Inferior parietal cortex (tissue), 1 donor: ENCODE measurements around the gene LIMK1.

Experiments
- DNase-seq: peaks from one replicate; pipeline ENCODE4 v3.0.0-alpha.2; 2016; ENCODE audit errors: extremely low spot score

Gene LIMK1

DNA sequence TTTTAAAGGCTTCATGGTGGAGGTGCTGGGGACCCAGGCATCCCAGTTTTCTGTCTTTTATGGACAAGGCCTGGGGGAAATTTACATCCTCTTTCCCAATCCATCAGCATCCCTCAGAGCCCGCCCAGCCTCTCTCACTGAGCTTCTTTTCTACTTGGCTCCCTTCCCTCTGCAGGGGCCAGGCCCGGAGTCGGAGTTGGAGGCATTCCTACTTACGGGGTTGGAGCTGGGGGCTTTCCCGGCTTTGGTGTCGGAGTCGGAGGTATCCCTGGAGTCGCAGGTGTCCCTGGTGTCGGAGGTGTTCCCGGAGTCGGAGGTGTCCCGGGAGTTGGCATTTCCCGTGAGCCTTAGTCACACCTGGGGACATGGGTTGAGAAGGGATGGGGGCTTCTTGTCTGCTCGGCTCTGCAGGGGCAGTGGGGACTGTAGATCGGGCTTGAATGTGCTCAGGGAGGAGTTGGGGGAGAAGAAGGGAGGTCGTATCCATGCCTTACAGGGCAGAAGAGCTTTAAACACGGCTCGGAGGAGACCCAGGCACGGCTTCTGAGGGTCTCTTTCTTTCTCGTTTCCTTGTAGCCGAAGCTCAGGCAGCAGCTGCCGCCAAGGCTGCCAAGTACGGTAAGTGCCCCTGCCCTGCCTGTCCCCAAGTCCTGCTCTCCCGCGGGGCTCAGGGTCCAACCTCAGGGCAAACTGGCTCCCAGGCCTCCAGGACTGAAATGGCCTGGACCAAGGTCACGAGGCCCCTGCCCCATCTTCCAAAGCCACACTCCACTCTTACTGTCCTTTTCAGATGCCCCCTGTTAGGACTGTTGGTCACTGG is 27.3 kb upstream of the LIMK1 start:
- no peak for DNase-seq

DNA sequence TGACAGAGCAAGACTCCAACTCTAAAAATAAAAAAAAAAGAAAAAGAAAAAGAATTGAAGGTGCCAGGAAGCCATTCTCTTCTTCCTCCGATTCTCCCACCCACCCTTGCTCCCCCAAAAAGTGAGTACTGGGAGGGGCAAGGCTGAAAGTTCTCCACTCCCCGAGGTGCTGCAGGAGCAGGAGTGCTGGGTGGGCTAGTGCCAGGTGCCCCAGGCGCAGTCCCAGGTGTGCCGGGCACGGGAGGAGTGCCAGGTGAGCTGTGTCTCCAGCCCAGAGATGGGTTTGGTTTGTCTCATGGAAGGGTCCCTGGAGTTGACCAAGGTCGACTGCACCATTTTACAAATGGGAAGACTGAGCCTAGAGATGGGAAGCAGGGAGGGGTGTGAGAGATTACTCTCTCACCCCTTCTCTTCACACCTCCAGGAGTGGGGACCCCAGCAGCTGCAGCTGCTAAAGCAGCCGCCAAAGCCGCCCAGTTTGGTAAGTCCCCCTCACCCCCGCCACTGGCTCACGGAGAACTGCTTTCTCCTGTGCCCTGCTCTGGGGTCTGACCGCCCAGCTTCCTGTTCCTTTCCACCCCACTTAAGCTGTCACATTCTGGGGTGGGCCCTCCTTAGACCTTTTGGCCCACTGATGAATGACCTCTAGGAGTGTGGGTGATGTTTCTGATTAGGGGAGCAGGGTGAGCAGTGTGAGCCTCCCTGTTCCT is 26.2 kb upstream of the LIMK1 start:
- DNase-seq, result no peak

DNA sequence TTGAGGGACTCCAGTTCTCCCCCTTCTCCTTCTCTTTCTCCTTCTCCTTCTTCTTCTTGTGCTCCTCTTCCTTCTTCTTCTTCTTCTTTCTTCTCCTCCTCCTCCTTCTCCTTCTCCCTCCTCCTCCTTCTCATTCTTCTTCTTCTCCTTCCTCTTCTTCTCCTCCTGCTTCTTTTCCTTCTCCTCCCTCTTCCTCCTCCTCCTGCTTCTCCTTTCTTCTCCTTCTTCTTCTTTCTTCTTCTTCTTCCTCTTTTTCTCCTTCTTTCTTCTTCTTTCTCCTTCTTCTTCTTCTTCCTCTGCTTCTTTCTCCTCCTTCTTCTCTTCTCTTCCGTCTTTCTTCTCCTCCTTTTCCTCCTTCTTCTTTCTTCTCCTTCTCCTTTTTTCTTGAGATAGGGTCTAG is 25.6 kb upstream of the LIMK1 start:
- no peak for DNase-seq

DNA sequence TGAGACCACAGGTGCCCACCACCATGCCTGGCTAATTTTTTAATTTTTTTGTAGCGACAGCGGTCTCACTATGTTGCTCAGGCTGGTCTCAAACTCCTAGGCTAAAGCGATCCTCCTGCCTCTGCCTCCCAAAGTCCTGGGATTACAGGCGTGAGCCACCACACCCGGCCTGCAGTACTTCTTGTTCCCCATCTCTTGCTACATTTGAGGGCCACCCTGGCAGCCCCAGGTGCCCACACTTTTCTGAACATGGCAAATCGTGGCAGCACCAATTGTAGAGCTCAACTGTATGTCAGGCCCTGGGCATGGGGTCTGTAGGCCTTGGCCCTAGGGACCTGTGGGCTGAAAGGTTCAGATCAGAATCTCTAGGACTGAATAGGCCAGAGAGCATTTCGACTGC is 25.1 kb upstream of the LIMK1 start:
- DNase-seq, result no peak

DNA sequence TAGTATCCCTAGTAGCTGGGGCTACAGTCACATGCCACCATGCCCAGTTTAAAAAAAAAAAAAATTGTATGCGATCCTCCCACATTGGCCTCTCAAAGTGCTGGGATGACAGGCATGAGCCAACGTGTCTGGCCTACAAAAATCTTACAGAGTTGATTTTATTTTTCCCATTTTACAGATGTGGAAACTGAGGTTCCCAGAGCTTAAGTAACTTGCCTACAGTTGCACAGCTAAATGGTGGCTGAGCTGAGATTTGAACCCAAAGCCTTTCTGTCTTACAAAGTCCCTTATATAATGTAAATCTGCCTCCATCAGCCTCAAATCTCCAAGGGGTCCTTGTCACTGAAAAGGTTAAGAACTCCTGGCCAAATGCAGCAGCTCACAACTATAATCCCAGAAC is 24.6 kb upstream of the LIMK1 start:
- DNase-seq, result no peak

DNA sequence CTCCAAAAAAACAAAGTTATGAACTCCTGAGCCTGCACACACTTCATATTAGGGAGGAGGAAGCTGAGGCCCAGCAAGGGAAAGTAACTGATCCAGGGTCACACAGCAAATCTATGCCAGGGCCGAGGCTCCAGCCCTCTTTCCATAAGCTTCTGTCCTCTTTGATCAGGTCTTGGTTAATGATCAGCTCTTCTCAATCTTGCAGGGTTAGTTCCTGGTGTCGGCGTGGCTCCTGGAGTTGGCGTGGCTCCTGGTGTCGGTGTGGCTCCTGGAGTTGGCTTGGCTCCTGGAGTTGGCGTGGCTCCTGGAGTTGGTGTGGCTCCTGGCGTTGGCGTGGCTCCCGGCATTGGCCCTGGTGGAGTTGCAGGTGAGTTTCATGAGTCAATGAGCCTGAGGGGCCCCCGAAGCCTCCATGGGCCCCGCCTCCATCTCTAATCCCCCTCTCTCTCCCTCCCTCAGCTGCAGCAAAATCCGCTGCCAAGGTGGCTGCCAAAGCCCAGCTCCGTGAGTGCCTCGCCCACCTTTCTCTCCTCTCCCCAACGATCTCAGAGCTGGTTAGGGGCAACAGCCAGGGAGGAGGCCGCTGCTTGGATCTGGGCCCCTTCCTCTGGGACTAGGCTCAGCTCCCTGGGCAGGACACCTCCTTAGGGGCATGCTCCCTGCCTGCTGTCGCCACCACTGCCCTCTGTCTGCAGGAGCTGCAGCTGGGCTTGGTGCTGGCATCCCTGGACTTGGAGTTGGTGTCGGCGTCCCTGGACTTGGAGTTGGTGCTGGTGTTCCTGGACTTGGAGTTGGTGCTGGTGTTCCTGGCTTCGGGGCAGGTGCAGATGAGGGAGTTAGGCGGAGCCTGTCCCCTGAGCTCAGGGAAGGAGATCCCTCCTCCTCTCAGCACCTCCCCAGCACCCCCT is 23.7 kb upstream of the LIMK1 start:
- no peak for DNase-seq

DNA sequence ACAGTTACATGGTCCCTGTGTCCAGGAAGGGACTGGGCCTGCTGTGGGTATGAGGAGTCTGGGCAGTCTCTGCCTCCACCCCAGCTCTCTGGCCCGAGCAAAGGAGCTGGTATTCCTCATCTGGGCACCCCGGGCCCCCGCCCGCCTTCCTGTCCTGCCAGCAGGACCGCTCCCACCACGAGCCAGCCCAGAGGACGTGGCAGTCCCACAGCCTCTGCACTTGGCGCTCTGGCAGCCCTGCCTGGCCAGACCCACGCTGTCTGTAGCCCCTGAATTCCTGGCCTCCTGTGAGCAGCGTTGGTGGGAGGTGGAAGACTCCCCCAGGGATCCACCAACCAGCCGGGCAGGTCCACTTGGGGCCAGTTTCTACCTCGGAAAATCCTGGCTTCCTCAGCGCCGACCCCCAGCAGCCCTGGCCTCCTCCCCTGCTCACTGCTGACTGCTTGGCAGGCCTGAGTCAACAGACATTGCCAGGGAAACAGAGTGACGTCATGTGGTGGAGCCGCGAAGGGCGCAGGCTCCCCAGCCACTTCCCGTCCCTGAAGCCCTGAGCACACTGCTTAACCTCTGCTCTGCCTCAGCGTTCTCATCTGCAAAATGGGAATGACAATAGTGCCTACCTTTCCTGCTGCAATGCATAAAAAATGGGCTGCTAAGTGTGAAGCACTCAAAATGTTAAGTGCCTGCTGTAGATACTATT is 21.6 kb upstream of the LIMK1 start:
- DNase-seq, result peak; percentile 75

DNA sequence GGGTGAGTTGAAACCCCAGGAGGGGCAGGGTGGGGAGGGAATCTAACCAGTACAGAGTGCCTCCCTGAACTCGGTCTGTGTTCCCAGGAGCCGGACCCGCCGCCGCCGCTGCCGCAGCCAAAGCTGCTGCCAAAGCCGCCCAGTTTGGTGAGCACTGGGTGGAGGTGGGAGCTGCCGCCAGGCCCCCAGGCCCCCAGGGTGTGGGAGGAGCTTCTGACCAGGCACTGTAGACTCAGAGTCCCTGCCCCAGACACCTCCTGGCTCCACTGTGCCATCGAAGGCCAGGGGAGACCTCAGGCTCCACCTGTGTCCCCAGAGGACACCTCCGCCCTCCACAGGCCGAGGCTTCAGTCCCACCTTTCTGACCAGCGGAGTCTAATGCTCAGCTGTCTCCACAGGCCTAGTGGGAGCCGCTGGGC is 20.4 kb upstream of the LIMK1 start:
- no peak for DNase-seq

DNA sequence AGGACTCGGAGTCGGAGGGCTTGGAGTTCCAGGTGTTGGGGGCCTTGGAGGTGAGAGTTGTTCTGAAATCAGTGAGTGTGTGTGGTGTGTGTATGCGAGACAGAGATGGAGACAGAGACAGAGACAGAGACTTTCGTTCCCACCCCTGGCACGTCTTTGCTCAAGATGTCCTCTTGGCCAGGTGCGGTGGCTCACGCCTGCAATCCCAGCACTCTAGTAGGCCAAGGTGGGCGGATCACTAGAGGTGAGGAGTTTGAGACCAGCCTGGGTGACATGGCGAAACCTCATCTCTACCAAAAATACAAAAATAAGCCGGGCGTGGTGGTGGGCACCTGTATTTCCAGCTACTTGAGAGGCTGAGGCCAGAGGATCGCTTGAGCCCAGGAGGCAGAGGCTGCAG is 20.0 kb upstream of the LIMK1 start:
- no peak for DNase-seq

DNA sequence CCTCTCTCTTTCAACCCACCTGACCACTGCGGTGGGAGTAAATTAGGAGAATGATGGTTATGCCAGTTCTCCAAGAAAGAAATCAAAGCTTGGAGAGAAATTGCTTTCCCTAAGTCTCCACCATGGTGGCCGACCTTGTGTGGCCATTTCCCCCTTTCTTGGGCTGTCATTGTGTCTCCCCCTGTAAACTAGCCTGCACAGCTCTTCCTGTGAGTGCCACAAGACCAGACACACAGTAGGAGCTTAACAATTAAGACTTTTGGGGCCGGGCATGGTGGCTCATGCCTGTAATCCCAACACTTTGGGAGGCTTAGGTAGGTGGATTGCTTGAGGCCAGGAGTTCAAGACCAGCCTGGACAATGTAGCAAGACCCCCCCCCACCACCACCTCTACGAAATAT is 18.9 kb upstream of the LIMK1 start:
- no peak for DNase-seq

DNA sequence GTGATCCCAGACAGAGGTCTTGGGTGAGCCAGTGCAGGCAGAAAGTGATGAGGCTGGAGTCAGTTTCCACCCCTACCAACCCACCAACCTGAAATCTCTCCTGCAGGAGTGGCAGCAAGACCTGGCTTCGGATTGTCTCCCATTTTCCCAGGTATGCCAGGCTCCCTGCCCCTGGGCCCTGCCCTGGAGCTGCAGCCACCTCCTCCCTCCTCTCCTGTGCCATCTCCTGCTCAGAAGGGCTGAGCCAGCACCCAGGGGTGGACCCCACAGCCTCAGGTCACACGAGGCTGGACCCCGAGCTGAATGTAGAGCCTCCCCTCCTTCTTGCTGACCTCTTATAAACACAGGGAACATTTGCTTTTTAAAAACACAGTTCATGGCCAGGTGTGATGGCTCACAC is 17.0 kb upstream of the LIMK1 start:
- DNase-seq, result no peak

DNA sequence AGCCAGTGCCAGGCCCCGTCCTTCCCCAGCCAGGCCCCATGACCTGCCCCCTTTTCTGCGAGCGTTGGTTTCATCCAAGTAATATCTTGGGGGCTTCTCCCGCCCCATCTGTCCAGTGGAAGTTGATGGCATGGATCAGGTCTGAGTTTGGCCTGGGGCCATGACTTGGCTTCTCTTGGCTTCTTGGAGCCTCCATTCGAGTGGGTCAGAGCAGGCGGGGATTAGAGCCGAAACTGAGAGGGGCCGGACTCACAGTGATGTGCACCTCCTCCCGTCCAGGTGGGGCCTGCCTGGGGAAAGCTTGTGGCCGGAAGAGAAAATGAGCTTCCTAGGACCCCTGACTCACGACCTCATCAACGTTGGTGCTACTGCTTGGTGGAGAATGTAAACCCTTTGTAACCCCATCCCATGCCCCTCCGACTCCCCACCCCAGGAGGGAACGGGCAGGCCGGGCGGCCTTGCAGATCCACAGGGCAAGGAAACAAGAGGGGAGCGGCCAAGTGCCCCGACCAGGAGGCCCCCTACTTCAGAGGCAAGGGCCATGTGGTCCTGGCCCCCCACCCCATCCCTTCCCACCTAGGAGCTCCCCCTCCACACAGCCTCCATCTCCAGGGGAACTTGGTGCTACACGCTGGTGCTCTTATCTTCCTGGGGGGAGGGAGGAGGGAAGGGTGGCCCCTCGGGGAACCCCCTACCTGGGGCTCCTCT is 15.1 kb upstream of the LIMK1 start:
- no peak for DNase-seq

DNA sequence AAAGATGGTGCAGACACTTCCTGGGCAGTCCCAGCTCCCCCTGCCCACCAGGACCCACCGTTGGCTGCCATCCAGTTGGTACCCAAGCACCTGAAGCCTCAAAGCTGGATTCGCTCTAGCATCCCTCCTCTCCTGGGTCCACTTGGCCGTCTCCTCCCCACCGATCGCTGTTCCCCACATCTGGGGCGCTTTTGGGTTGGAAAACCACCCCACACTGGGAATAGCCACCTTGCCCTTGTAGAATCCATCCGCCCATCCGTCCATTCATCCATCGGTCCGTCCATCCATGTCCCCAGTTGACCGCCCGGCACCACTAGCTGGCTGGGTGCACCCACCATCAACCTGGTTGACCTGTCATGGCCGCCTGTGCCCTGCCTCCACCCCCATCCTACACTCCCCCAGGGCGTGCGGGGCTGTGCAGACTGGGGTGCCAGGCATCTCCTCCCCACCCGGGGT is 14.5 kb upstream of the LIMK1 start:
- DNase-seq, result no peak

DNA sequence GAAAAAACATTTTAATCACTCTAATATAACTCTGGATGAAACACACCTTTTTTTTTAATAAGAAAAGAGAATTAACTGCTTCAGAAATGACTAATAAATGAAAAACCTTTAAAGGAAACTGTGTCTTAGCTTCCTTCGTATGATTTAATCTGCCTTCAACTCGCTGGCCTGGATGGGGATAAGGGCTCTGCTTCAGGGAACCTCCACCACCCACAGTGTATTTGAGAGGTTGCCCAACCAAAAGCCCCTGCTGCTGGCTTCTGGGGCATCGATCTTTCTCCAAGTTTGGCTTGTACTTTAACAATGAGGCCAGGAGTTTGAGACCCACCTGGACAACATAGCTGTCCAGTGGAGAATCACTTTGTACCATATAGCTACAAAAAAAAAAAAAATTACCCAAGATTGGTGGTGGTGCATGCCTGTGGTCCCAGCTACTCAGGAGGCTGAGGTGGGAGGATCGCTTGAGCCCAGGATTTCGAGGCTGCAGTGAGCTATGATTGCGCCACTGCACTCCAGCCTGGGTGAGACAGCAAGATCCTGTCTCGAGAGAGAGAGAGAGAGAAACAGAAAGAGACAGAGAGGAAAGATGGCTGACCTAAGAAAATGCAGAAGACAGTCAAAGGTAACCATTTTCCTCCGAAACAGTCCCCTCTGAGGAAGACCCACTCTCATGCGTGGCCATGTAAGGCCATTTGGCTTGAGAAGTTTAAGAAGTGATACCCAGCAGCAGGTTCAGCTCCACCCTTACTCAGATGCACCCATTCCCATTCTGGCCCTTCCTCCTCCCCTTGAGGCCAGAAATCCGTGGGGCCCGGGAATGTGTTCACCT is 13.6 kb upstream of the LIMK1 start:
- DNase-seq, result no peak

DNA sequence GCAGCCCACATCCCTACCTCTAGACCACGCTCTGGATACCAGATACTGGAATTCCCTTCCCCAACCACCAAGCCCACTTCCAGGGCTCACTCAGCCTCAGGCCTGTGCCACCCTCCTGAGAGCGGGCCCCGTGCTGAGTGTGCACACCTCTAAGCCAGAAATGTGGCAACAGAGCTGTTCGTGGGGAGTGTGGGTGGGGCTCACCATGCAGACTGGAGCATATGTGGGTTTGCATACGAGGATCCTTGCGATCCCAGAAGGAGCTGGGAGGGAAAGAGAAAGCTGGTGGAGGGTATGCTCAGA is 13.0 kb upstream of the LIMK1 start:
- DNase-seq, result no peak

DNA sequence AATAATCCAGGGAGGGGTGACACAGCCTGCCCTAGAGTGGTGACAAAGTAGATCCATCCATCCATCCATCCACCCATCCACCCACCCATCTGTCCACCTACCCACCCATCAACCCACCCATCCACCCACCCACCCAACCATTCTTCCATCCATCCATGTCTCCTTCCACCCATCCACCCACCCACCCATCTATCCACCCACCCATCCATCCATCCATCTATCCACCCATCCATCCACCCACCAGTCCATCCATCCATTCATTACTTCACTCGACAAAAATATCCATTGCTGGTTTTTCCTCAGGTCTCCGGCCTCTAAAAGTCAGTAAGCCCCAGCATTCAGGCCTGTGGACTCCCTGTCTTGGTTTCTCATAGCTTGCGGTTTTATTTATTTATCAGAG is 12.5 kb upstream of the LIMK1 start:
- no peak for DNase-seq

DNA sequence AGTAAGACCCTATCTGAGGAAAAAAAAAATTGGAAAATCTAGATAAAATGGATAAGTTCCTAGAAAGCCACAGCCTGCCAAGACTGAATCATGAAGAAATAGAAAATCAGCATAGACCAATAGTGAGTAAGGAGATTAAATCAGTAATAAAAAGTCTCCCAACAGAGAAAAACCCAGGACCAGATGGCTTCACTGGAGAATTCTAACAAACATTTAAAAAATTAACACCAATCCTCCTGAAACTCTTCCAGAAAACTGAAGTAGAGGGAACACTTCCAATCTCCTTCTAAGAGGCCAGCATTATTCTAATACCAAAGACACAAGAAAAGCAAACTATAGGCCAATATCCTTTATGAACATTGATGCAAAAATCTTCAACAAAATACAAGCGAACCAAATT is 8.8 kb upstream of the LIMK1 start:
- DNase-seq, result peak; percentile 21

DNA sequence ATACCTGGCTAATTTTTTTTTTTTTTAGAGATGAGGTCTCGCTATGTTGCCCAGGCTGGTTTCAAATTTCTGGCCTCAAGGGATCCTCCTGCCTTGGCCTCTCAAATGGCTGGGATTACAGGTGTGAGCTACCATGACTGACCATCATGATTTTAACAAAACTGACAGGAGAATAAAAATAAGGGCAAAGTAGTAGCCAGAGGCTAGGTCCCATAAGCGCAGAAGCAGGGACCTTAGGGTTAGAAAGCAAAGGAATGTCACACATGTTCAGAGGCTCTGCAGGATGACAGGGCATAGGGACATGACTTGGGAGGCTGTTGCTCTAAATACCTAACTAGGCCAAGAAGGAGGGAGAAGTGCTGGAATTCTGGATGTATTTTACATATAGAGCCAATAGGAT is 5.1 kb upstream of the LIMK1 start:
- DNase-seq, result no peak

DNA sequence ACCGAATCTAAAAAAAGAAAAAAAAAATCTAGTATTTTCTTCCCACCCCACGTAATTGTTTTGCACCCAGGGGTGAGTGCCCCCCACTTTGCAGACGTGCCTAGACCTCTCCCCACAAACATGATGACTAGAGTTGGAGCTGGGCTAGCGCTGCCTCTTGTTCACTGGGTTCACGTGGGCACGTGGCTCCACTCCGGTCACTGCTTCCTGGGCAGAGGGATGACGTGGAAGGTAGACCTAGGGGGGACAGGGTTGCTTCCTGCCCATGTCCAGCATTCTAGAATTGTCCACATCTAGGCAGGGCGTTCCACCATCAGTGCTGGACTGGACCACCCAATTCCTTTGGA is 861 bp upstream of the LIMK1 start:
- DNase-seq, result no peak

DNA sequence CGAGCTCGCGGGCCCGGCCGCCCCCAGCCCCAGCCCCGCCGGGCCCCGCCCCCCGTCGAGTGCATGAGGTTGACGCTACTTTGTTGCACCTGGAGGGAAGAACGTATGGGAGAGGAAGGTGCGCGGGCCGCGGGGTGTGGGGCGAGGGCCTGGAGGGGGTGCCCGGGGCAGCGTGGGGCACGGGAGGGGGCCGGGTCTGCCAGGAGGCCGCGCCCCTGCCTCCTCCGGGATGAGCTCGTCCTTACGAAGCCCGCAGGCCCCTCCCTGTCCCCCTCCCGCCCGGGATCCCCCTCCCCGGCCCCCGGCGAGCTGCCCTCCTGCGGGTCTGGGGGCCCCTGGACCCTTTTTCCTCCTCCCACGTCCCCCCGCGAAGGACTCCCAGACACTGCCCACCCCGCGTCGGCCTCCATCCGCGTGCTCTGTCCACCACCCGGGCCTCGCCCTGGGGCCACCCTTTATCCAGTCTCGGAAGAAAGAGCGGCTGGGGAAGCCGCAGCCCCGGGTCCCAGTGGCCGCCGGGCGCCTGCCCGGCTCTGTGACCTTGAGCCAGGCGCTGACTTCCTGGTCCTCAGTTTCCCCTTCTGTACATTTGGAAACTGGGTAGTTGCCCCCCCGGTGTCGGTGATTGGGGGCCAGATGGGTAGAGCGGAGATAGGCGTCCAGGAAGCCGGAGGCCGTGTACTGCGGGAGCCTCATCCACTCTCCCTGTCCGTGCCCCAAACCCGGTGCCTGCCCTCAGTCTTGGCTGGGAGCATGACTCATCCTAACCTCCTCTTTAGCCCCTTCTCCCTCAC is 521 bp downstream of the LIMK1 start:
- no peak for DNase-seq
